Keratinocyte (primary cell): ENCODE data around the gene STK11.

Source experiments
- CTCF ChIP-seq, 3 experiments: IDR thresholded peaks in 1 of 3; conservative IDR thresholded peaks in 1 of 3; optimal IDR thresholded peaks in 1 of 3; 2 replicates in 2 of 3; 3 replicates in 1 of 3; pipeline versions ENCODE3 to v1.5.1; 2011; ENCODE audit warnings: low read length in 3 of 3, mild to moderate bottlenecking in 3 of 3, moderate library complexity in 2 of 3, control low read depth in 1 of 3, inconsistent platforms in 1 of 3; ENCODE audit not compliant: insufficient read depth in 2 of 3; ENCODE audit errors: extremely low read depth in 1 of 3
- EZH2 ChIP-seq: IDR thresholded peaks from one replicate; pipeline ENCODE4 v1.6.1; 2012; ENCODE audit warnings: inconsistent platforms, mild to moderate bottlenecking, low read length, moderate library complexity

GRCh38 chr19:1227304-1228054 lies 21.9 kb downstream of the STK11 start:
- TF ChIP-seq CTCF (optimal IDR thresholded peaks at IDR 0.05 in 1 of 3, IDR thresholded peaks at IDR 0.05 in 1 of 3, conservative IDR thresholded peaks at IDR 0.05 in 1 of 3; ENCODE audit: extremely low read depth in 1 of 3, insufficient read depth in 2 of 3, low read length in 3 of 3) (no peak), EZH2 (no peak)
